Measurements from ENCODE around the gene TM4SF4.

- no peak for TF ChIP-seq CTCF (IDR thresholded peaks at IDR 0.05)
- no peak for TF ChIP-seq POLR2A (IDR thresholded peaks at IDR 0.05)
These were observed 9.1 kb upstream of the TM4SF4 start for GRCh38 chr3:149465351-149465883.

Measured in body of pancreas (tissue), 4 donors.